Tibial nerve (tissue), 4 donors: ENCODE measurements around the gene DEFB129.

Experiments
- EP300 ChIP-seq, 2 donors: sonication (generic); formaldehyde crosslinking; IDR thresholded peaks; one replicate each; pipeline ENCODE4 v1.6.1; 2017; ENCODE audit warnings: antibody characterized with exemption in 2 of 2, mild to moderate bottlenecking in 1 of 2
- POLR2A ChIP-seq, 2 donors: fragments of 450-650 bp; IDR thresholded peaks; one replicate each; pipeline ENCODE4 v1.6.1; 2017; ENCODE audit warnings: antibody characterized with exemption in 2 of 2, mild to moderate bottlenecking in 2 of 2, moderate library complexity in 2 of 2
- TF ChIP-seq, protein P1 (sequence below), 5 experiments: fragments of 200-600 bp in 3 of 5; fragments of 450-650 bp in 2 of 5; sonication (generic) in 3 of 5; IDR thresholded peaks; one replicate each; pipeline ENCODE4 v1.5.1; 2016 to 2019; ENCODE audit warnings: antibody characterized with exemption in 5 of 5, mild to moderate bottlenecking in 3 of 5, moderate library complexity in 2 of 5

DNA sequence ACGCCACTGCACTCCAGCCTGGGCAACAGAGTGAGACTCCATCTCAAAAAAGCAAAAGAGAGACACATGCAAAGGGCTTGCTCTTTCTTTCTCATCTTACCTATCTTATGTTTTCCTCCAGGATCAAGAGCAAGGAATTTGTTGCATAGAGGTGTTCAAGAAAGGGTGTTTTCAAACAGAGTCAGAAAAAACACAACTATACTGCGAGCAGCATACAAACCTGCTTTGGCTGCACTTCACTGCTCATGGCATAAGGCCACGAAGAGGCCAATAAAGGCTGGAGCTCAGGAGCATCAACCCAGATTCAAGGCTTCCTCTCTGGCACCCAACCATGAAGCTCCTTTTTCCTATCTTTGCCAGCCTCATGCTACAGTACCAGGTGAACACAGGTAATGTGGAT, at the start of gene DEFB129:
- TF ChIP-seq, protein P1, sequence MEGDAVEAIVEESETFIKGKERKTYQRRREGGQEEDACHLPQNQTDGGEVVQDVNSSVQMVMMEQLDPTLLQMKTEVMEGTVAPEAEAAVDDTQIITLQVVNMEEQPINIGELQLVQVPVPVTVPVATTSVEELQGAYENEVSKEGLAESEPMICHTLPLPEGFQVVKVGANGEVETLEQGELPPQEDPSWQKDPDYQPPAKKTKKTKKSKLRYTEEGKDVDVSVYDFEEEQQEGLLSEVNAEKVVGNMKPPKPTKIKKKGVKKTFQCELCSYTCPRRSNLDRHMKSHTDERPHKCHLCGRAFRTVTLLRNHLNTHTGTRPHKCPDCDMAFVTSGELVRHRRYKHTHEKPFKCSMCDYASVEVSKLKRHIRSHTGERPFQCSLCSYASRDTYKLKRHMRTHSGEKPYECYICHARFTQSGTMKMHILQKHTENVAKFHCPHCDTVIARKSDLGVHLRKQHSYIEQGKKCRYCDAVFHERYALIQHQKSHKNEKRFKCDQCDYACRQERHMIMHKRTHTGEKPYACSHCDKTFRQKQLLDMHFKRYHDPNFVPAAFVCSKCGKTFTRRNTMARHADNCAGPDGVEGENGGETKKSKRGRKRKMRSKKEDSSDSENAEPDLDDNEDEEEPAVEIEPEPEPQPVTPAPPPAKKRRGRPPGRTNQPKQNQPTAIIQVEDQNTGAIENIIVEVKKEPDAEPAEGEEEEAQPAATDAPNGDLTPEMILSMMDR (IDR thresholded peaks at IDR 0.05): no peak
- TF ChIP-seq POLR2A (IDR thresholded peaks at IDR 0.05) (no peak), EP300 (IDR thresholded peaks at IDR 0.05) (no peak)
